ENCODE data around the gene GPATCH1.

- TF ChIP-seq CTCF (conservative IDR thresholded peaks at IDR 0.05; ENCODE audit: low read length) (no peak), EZH2phosphoT487 (IDR thresholded peaks at IDR 0.05; ENCODE audit: borderline replicate concordance) (no peak)
Observed at GRCh38 chr19:33039815-33040214, 41.2 kb upstream of the GPATCH1 start.

Measured in Loucy (cell line).